Measurements from ENCODE around the gene CMTR1. TPM values are rescaled to one million over a fixed set of nuclear protein-coding genes. Genes with fewer than 3 reads are reported as not detected.

The CMTR1 gene
- total and polyA plus RNA-seq, 10 of the 15 experiments (the other 5 are each of a cell fraction or from before 2014, with no cell fraction given): 2.7 to 67.0 (median 46.2) TPM

- no peak for TF ChIP-seq SRF (IDR thresholded peaks at IDR 0.05; ENCODE audit: low read depth in 2 of 2, low read length in 2 of 2)
- no peak for TF ChIP-seq GATAD2B (conservative IDR thresholded peaks at IDR 0.05; ENCODE audit: low read depth)
Observed at GRCh38 chr6:37513576-37513975, 80.6 kb downstream of the CMTR1 start (continued).

DNA sequence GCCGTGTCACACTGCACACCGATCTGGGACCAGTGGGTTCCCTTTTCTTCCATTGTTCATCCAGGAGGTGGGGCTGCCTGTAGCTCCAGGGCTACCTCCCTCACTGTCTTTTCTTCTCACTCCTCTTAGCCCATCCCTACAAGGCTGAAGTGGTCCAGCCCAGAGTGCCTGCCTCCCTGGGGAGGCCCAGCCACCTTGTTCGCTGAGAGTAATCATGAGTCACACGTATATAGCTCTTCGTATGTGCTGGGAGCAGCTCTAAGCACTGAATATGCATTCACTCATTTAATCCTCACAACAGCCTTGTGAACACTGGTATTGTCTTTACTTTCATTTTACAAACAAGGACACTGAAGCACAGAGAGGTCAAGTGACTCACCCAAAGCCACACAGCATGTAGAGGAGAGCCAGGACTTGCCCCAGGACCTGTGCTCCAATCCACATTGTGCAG, 81.3 kb downstream of the CMTR1 start:
- Histone ChIP-seq H2AFZ (ENCODE audit: control insufficient read depth, low read depth, low read length) (no peak overlapping the region), H3K9ac (ENCODE audit: control insufficient read depth, insufficient read depth, low read length) (no peak overlapping the region), H3K4me1 (ENCODE audit: control insufficient read depth, insufficient read depth, low read length) (peaks cover 26% of the 10 kb centered on the region), H3K27me3 (replicated peaks in 1 of 2; ENCODE audit: control insufficient read depth in 2 of 2, insufficient read depth in 2 of 2, low read length in 1 of 2) (no peaks in the 10 kb centered on the region), H3K79me2 (ENCODE audit: control insufficient read depth, insufficient read depth, low read length) (no peaks in the 10 kb centered on the region), H3K27ac (ENCODE audit: control insufficient read depth, insufficient read depth) (no peak overlapping the region), H3K36me3 (ENCODE audit: control insufficient read depth in 2 of 2, insufficient read depth in 2 of 2, low read length in 1 of 2) (no peaks in the 10 kb centered on the region), H3K9me3 (replicated peaks; ENCODE audit: control insufficient read depth, insufficient read depth, low read length) (no peaks in the 10 kb centered on the region; the same call in 2 of the 3 replicates), H4K20me1 (ENCODE audit: control insufficient read depth, insufficient read depth) (no peaks in the 10 kb centered on the region), H3K4me2 (ENCODE audit: control insufficient read depth, insufficient read depth) (no peak overlapping the region), H3K4me3 (no peak overlapping the region)
- ChIA-PET SMC1A (ENCODE audit: uncharacterized antibody, unreplicated experiment) (interaction anchor here (1.2 to 4.8 kb wide), 2 partner anchors 11 to 51 kb away, joined by 3 to 31 read pairs; no protein-coding TSS in a partner anchor), RAD21 (ENCODE audit: unreplicated experiment) (interaction anchor here (1.0 kb wide), 1 partner anchor 12 kb away, joined by 3 read pairs; no protein-coding TSS in a partner anchor), POLR2A (interaction anchor here (0.6 to 0.7 kb wide), 3 partner anchors 9 to 18 kb away, joined by 3 to 5 read pairs (median 3); partner anchors contain the start of gene CCDC167), CTCF (interaction anchor here (0.8 kb wide), 1 partner anchor 24 kb away, joined by 3 read pairs; no protein-coding TSS in a partner anchor)
- intact Hi-C loops (cut with micrococcal nuclease; ENCODE audit: unreplicated experiment) (no loop called here), in situ Hi-C loops (cut with MboI) (no loop called here)
- FAIRE-seq (peak; percentile 31), ATAC-seq (no peak), DNase-seq (ENCODE audit: low read depth, low spot score) (no peak)
- BruUV-seq (replicated peaks): no TSS peak
- no peak for TF ChIP-seq PAX8 (IDR thresholded peaks at IDR 0.05)
- no peak for TF ChIP-seq TCF7 (IDR thresholded peaks at IDR 0.05; ENCODE audit: borderline replicate concordance)
- peak; percentile 72; the same call in 1 of the 2 replicates for TF ChIP-seq SMARCA5 (IDR thresholded peaks at IDR 0.05)
- WGBS (ENCODE audit: insufficient coverage, insufficient replicate concordance, low lambda C conversion rate, missing lambda C conversion rate): 46% methylated on average over 5 of the region's 5 CpGs

- ChIA-PET SMC1A (ENCODE audit: uncharacterized antibody, unreplicated experiment) (interaction anchor here (1.2 to 4.8 kb wide), 2 partner anchors 12 to 51 kb away, joined by 3 to 31 read pairs; no protein-coding TSS in a partner anchor), POLR2A (interaction anchor here (0.6 to 1.1 kb wide), 4 partner anchors 9 to 18 kb away, joined by 3 to 5 read pairs (median 3); partner anchors contain the start of gene CCDC167), CTCF (interaction anchor here (0.8 to 4.0 kb wide), 2 partner anchors 23 to 50 kb away, joined by 3 to 25 read pairs; no protein-coding TSS in a partner anchor), RAD21 (ENCODE audit: unreplicated experiment) (interaction anchor here (1.0 to 1.6 kb wide), 2 partner anchors 12 to 33 kb away, joined by 3 to 5 read pairs; no protein-coding TSS in a partner anchor)
- H3K4me2 ChIP-seq (ENCODE audit: control insufficient read depth, insufficient read depth): no peak overlapping the region
- peaks cover 26% of the 10 kb centered on the region for H3K4me1 ChIP-seq (ENCODE audit: control insufficient read depth, insufficient read depth, low read length)
- ATAC-seq (no peak), DNase-seq (ENCODE audit: low read depth, low spot score) (no peak), FAIRE-seq (no peak)
- intact Hi-C loops (cut with micrococcal nuclease; ENCODE audit: unreplicated experiment) (no loop called here), in situ Hi-C loops (cut with MboI) (no loop called here)
- no peaks in the 10 kb centered on the region for H3K27me3 ChIP-seq (replicated peaks in 1 of 2; ENCODE audit: control insufficient read depth in 2 of 2, insufficient read depth in 2 of 2, low read length in 1 of 2)
- H4K20me1 ChIP-seq (ENCODE audit: control insufficient read depth, insufficient read depth): no peaks in the 10 kb centered on the region
- H3K9ac ChIP-seq (ENCODE audit: control insufficient read depth, insufficient read depth, low read length): no peak overlapping the region
- H3K36me3 ChIP-seq (ENCODE audit: control insufficient read depth in 2 of 2, insufficient read depth in 2 of 2, low read length in 1 of 2): no peaks in the 10 kb centered on the region
- no peak overlapping the region for H3K27ac ChIP-seq (ENCODE audit: control insufficient read depth, insufficient read depth)
- 93% methylated on average over 7 of the region's 7 CpGs for WGBS (ENCODE audit: insufficient coverage, insufficient replicate concordance, low lambda C conversion rate, missing lambda C conversion rate)
- no peak overlapping the region for H3K4me3 ChIP-seq
- no peaks in the 10 kb centered on the region; the same call in 2 of the 3 replicates for H3K9me3 ChIP-seq (replicated peaks; ENCODE audit: control insufficient read depth, insufficient read depth, low read length)
- BruUV-seq (replicated peaks): no TSS peak
- H2AFZ ChIP-seq (ENCODE audit: control insufficient read depth, low read depth, low read length): no peak overlapping the region
- H3K79me2 ChIP-seq (ENCODE audit: control insufficient read depth, insufficient read depth, low read length): no peaks in the 10 kb centered on the region
- TF ChIP-seq POLR2AphosphoS2 (IDR thresholded peaks at IDR 0.05; ENCODE audit: low read depth, low read length) (no peak), ZNF622 (IDR thresholded peaks at IDR 0.05) (no peak), PAX5 (IDR thresholded peaks at IDR 0.05; ENCODE audit: borderline replicate concordance, low read depth, low read length) (no peak), MTA3 (IDR thresholded peaks at IDR 0.05; ENCODE audit: borderline replicate concordance, low read length) (no peak), MEF2B (IDR thresholded peaks at IDR 0.05; ENCODE audit: partially characterized antibody, poor library complexity, severe bottlenecking) (no peak), LARP7 (IDR thresholded peaks at IDR 0.05) (no peak)
- TF ChIP-seq, protein P1, sequence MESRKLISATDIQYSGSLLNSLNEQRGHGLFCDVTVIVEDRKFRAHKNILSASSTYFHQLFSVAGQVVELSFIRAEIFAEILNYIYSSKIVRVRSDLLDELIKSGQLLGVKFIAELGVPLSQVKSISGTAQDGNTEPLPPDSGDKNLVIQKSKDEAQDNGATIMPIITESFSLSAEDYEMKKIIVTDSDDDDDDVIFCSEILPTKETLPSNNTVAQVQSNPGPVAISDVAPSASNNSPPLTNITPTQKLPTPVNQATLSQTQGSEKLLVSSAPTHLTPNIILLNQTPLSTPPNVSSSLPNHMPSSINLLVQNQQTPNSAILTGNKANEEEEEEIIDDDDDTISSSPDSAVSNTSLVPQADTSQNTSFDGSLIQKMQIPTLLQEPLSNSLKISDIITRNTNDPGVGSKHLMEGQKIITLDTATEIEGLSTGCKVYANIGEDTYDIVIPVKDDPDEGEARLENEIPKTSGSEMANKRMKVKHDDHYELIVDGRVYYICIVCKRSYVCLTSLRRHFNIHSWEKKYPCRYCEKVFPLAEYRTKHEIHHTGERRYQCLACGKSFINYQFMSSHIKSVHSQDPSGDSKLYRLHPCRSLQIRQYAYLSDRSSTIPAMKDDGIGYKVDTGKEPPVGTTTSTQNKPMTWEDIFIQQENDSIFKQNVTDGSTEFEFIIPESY (IDR thresholded peaks at IDR 0.05): no peak
Observed at GRCh38 chr6:37514837-37515236, 81.8 kb downstream of the CMTR1 start.

Measured in GM12878 (cell line).